Measurements from ENCODE around the gene RYK. TPM values are rescaled to one million over a fixed set of nuclear protein-coding genes. Genes with fewer than 3 reads are reported as not detected.

The RYK gene
- polyA plus RNA-seq, 1 of the 3 experiments (the other 2 are of a cell fraction), result 25.9 TPM

DNA sequence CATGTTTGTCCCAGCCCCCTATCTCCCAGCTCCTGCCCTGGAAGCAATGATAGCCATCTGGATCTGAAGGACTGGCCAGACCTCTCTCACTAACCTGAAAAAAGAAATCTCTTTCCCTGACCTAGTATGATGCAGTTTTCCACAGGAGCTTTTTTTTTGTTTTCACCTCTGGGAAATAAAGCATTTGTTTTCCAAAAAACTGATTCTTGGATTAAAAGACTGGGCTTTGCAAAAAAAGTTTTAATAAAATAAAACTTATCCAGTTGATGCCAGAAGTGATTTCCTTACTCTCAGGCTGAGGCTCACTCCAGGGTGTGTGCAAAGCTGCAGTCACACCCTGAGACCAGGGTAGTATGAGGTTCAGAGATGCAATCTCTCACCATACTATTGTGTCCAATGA, 104.0 kb downstream of the RYK start:
- no peak overlapping the region for H2AFZ ChIP-seq (ENCODE audit: low read depth)
- TF ChIP-seq MEF2A (IDR thresholded peaks at IDR 0.05; ENCODE audit: borderline replicate concordance, low read depth) (no peak), GATA2 (CRISPR knock-in tag; IDR thresholded peaks at IDR 0.05) (no peak), YY1 (IDR thresholded peaks at IDR 0.05; ENCODE audit: low read depth) (no peak), EZH2phosphoT487 (IDR thresholded peaks at IDR 0.05; ENCODE audit: borderline replicate concordance, low read depth) (no peak)
- TF ChIP-seq, protein P1, sequence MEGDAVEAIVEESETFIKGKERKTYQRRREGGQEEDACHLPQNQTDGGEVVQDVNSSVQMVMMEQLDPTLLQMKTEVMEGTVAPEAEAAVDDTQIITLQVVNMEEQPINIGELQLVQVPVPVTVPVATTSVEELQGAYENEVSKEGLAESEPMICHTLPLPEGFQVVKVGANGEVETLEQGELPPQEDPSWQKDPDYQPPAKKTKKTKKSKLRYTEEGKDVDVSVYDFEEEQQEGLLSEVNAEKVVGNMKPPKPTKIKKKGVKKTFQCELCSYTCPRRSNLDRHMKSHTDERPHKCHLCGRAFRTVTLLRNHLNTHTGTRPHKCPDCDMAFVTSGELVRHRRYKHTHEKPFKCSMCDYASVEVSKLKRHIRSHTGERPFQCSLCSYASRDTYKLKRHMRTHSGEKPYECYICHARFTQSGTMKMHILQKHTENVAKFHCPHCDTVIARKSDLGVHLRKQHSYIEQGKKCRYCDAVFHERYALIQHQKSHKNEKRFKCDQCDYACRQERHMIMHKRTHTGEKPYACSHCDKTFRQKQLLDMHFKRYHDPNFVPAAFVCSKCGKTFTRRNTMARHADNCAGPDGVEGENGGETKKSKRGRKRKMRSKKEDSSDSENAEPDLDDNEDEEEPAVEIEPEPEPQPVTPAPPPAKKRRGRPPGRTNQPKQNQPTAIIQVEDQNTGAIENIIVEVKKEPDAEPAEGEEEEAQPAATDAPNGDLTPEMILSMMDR (IDR thresholded peaks at IDR 0.05), result no peak
- TF ChIP-seq, protein P2, sequence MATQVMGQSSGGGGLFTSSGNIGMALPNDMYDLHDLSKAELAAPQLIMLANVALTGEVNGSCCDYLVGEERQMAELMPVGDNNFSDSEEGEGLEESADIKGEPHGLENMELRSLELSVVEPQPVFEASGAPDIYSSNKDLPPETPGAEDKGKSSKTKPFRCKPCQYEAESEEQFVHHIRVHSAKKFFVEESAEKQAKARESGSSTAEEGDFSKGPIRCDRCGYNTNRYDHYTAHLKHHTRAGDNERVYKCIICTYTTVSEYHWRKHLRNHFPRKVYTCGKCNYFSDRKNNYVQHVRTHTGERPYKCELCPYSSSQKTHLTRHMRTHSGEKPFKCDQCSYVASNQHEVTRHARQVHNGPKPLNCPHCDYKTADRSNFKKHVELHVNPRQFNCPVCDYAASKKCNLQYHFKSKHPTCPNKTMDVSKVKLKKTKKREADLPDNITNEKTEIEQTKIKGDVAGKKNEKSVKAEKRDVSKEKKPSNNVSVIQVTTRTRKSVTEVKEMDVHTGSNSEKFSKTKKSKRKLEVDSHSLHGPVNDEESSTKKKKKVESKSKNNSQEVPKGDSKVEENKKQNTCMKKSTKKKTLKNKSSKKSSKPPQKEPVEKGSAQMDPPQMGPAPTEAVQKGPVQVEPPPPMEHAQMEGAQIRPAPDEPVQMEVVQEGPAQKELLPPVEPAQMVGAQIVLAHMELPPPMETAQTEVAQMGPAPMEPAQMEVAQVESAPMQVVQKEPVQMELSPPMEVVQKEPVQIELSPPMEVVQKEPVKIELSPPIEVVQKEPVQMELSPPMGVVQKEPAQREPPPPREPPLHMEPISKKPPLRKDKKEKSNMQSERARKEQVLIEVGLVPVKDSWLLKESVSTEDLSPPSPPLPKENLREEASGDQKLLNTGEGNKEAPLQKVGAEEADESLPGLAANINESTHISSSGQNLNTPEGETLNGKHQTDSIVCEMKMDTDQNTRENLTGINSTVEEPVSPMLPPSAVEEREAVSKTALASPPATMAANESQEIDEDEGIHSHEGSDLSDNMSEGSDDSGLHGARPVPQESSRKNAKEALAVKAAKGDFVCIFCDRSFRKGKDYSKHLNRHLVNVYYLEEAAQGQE (IDR thresholded peaks at IDR 0.05; ENCODE audit: low read depth, low read length), result no peak
- peaks cover 0 to 4% of the 10 kb centered on the region in 2 experiments; a peak in 1 of 4 replicates for H3K4me1 ChIP-seq (ENCODE audit: control insufficient read depth in 1 of 2, insufficient read depth in 2 of 2, low read depth in 1 of 2, low read length in 1 of 2)
- no peaks in the 10 kb centered on the region for H3K9me3 ChIP-seq
- ChIA-PET POLR2A (no interaction called here), CTCF (interaction anchor here (1.2 to 1.8 kb wide), 2 partner anchors 11 to 329 kb away, joined by 3 to 5 read pairs; no protein-coding TSS in a partner anchor)
- no peaks in the 10 kb centered on the region for H3F3A ChIP-seq (replicated peaks; ENCODE audit: insufficient read depth)
- H4K20me1 ChIP-seq (ENCODE audit: insufficient read depth), result no peaks in the 10 kb centered on the region
- H3K79me2 ChIP-seq (ENCODE audit: insufficient read depth), result no peaks in the 10 kb centered on the region
- H3K27ac ChIP-seq (ENCODE audit: low read depth in 2 of 2, low read length in 1 of 2), result no peak overlapping the region; a peak in 1 of 4 replicates
- H3K4me2 ChIP-seq, result no peak overlapping the region
- DNase-seq, result no peak
- no peaks in the 10 kb centered on the region for H3K9me2 ChIP-seq
- H3K36me3 ChIP-seq (replicated peaks in 1 of 2; ENCODE audit: control insufficient read depth in 1 of 2, insufficient read depth in 2 of 2, low read length in 1 of 2), result peaks cover 8 to 11% of the 10 kb centered on the region in 2 experiments
- H3K9ac ChIP-seq, result no peak overlapping the region
- H3K4me3 ChIP-seq (ENCODE audit: low read depth in 2 of 2, low read length in 1 of 2), result no peak overlapping the region
- no peaks in the 10 kb centered on the region for H3K27me3 ChIP-seq (ENCODE audit: insufficient read depth)

DNA sequence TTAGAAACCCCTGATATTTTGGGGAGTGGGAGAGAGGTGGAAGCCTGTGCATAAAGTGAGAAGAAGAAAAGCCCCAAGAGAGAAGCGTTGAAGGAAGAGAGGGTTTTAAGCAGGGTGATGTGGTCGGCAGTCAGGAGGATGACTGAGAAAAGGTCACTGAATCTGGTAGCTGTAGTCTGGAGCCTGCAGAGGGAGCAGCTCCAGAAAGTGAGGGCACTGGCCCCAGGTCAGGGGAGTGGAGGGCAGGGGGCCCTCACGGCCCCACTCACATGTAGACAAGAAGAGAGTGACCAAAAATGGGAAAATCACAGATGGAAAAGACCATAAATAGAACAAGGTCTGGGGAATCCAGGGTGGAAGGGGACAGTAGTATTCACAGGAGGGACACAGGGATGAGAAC, 105.5 kb downstream of the RYK start:
- Histone ChIP-seq H3K79me2 (ENCODE audit: insufficient read depth) (no peaks in the 10 kb centered on the region), H3K4me3 (ENCODE audit: low read depth in 2 of 2, low read length in 1 of 2) (no peak overlapping the region), H3K9me3 (no peaks in the 10 kb centered on the region), H4K20me1 (ENCODE audit: insufficient read depth) (no peaks in the 10 kb centered on the region), H3K36me3 (replicated peaks in 1 of 2; ENCODE audit: control insufficient read depth in 1 of 2, insufficient read depth in 2 of 2, low read length in 1 of 2) (peaks cover 3 to 9% of the 10 kb centered on the region in 2 experiments), H3K4me1 (ENCODE audit: control insufficient read depth in 1 of 2, insufficient read depth in 2 of 2, low read depth in 1 of 2, low read length in 1 of 2) (peaks cover 0 to 4% of the 10 kb centered on the region in 2 experiments; a peak in 1 of 4 replicates), H3K9ac (no peak overlapping the region), H2AFZ (ENCODE audit: low read depth) (no peak overlapping the region), H3K27me3 (ENCODE audit: insufficient read depth) (no peaks in the 10 kb centered on the region), H3K27ac (ENCODE audit: low read depth in 2 of 2, low read length in 1 of 2) (no peak overlapping the region), H3K9me2 (no peaks in the 10 kb centered on the region), H3F3A (replicated peaks; ENCODE audit: insufficient read depth) (no peaks in the 10 kb centered on the region), H3K4me2 (no peak overlapping the region)
- ChIA-PET CTCF (no interaction called here), POLR2A (no interaction called here)
- 91% methylated on average over 3 of the region's 3 CpGs for WGBS (ENCODE audit: low lambda C conversion rate)
- no peak for TF ChIP-seq RXRA (IDR thresholded peaks at IDR 0.05; ENCODE audit: borderline replicate concordance, low read depth)
- no peak for TF ChIP-seq NRF1 (IDR thresholded peaks at IDR 0.05; ENCODE audit: low read depth, low read length)
- TF ChIP-seq EZH2phosphoT487 (IDR thresholded peaks at IDR 0.05; ENCODE audit: borderline replicate concordance, low read depth), result no peak
- TF ChIP-seq, protein P3, sequence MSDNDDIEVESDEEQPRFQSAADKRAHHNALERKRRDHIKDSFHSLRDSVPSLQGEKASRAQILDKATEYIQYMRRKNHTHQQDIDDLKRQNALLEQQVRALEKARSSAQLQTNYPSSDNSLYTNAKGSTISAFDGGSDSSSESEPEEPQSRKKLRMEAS (IDR thresholded peaks at IDR 0.05; ENCODE audit: low read depth), result no peak
- no peak for TF ChIP-seq FOSL2 (IDR thresholded peaks at IDR 0.05; ENCODE audit: borderline replicate concordance, low read depth)
- TF ChIP-seq GATA2 (CRISPR knock-in tag; IDR thresholded peaks at IDR 0.05), result no peak
- TF ChIP-seq TAF1 (IDR thresholded peaks at IDR 0.05; ENCODE audit: borderline replicate concordance, low read depth, low read length), result no peak
- TF ChIP-seq FOXJ3 (CRISPR knock-in tag; IDR thresholded peaks at IDR 0.05), result no peak
- TF ChIP-seq, protein P4, sequence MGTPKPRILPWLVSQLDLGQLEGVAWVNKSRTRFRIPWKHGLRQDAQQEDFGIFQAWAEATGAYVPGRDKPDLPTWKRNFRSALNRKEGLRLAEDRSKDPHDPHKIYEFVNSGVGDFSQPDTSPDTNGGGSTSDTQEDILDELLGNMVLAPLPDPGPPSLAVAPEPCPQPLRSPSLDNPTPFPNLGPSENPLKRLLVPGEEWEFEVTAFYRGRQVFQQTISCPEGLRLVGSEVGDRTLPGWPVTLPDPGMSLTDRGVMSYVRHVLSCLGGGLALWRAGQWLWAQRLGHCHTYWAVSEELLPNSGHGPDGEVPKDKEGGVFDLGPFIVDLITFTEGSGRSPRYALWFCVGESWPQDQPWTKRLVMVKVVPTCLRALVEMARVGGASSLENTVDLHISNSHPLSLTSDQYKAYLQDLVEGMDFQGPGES (IDR thresholded peaks at IDR 0.05; ENCODE audit: low read depth, low read length), result no peak
- TF ChIP-seq, protein P5, sequence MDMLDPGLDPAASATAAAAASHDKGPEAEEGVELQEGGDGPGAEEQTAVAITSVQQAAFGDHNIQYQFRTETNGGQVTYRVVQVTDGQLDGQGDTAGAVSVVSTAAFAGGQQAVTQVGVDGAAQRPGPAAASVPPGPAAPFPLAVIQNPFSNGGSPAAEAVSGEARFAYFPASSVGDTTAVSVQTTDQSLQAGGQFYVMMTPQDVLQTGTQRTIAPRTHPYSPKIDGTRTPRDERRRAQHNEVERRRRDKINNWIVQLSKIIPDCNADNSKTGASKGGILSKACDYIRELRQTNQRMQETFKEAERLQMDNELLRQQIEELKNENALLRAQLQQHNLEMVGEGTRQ (IDR thresholded peaks at IDR 0.05; ENCODE audit: borderline replicate concordance, low read depth, low read length), result no peak
- no peak for TF ChIP-seq RFX5 (IDR thresholded peaks at IDR 0.05; ENCODE audit: low read length)
- TF ChIP-seq NFIC (IDR thresholded peaks at IDR 0.05; ENCODE audit: borderline replicate concordance), result no peak
- TF ChIP-seq MEF2A (IDR thresholded peaks at IDR 0.05; ENCODE audit: borderline replicate concordance, low read depth), result no peak
- no peak for DNase-seq
